A673 (cell line): ENCODE data around the gene SNX8. TPM values are rescaled to one million over a fixed set of nuclear protein-coding genes. Genes with fewer than 3 reads are reported as not detected.

Experiments used
- BruUV-seq: library from RNA; stranded (reverse); fragments of 400-500 nt; replicated peaks from 2 replicates; lab custom pipeline; 2021; lab: Mats Ljungman, UMichigan
- CTCF ChIA-PET: fragments of 300-600 bp; sonication (Branson Sonifier 250); formaldehyde crosslinking; loops from one replicate; lab custom pipeline; 2022; ENCODE audit warnings: antibody characterized with exemption; lab: Charles Lee
- POLR2A ChIA-PET: fragments of 300-600 bp; sonication (Branson Sonifier 250); formaldehyde crosslinking; loops from one replicate; lab custom pipeline; 2022; ENCODE audit warnings: antibody characterized with exemption; ENCODE audit not compliant: low non-redundant PET; lab: Charles Lee
- DNase-seq: peaks from one replicate; pipeline ENCODE4 v3.0.0-alpha.2; 2015; ENCODE audit warnings: low spot score
- H3K27ac ChIP-seq: fragments of 200-600 bp; sonication (generic); 2 replicates; pipeline ENCODE4 v1.5.1; 2016; ENCODE audit warnings: mixed run types, low read depth, mild to moderate bottlenecking, mixed read lengths, antibody characterized with exemption, low read length; ENCODE audit not compliant: poor library complexity, severe bottlenecking
- H3K27me3 ChIP-seq: fragments of 200-600 bp; sonication (generic); replicated peaks from 2 replicates; pipeline ENCODE4 v1.6.1; 2017; ENCODE audit warnings: mixed run types, low read depth, mild to moderate bottlenecking, mixed read lengths, antibody characterized with exemption, low read length; ENCODE audit not compliant: insufficient read depth, poor library complexity
- H3K36me3 ChIP-seq: fragments of 200-600 bp; sonication (generic); 2 replicates; pipeline ENCODE4 v1.6.1; 2016; ENCODE audit warnings: mixed run types, mild to moderate bottlenecking, mixed read lengths, antibody characterized with exemption, low read length; ENCODE audit not compliant: insufficient read depth, poor library complexity, severe bottlenecking
- H3K4me1 ChIP-seq: fragments of 200-600 bp; sonication (generic); 2 replicates; pipeline ENCODE4 v1.6.1; 2017; ENCODE audit warnings: mixed run types, mild to moderate bottlenecking, mixed read lengths, antibody characterized with exemption, low read length; ENCODE audit not compliant: insufficient read depth, poor library complexity, severe bottlenecking
- H3K4me3 ChIP-seq: fragments of 200-600 bp; sonication (generic); 2 replicates; pipeline ENCODE4 v1.5.1; 2016; ENCODE audit warnings: low read depth, mixed run types, mild to moderate bottlenecking, mixed read lengths, low read length; ENCODE audit not compliant: poor library complexity, severe bottlenecking
- H3K9me3 ChIP-seq: fragments of 200-600 bp; sonication (generic); 2 replicates; pipeline ENCODE4 v1.6.1; 2016; ENCODE audit warnings: mixed run types, low read depth, mild to moderate bottlenecking, mixed read lengths, antibody characterized with exemption, low read length; ENCODE audit not compliant: poor library complexity, severe bottlenecking
- EZH2 ChIP-seq: fragments of 200-600 bp; sonication (generic); IDR thresholded peaks from 2 replicates; pipeline ENCODE4 v1.6.1; 2017; ENCODE audit warnings: borderline replicate concordance, low read depth, mild to moderate bottlenecking, mixed read lengths, antibody characterized with exemption, low read length; ENCODE audit not compliant: poor library complexity, severe bottlenecking
- intact Hi-C: fragments of 100-400 bp; cut with micrococcal nuclease; formaldehyde crosslinking; loops from one replicate; pipeline ENCODE4 v1.10.0; 2022; ENCODE audit not compliant: unreplicated experiment
- total RNA-seq: library from RNA; stranded (reverse); gene quantifications from 2 replicates; pipeline ENCODE4 v1.2.3, GENCODE V29; 2021
- TF ChIP-seq, protein P1 (sequence below): fragments of 300-800, 200-600 bp; sonication (generic); conservative IDR thresholded peaks from 2 replicates; pipeline ENCODE4 v1.5.1; 2017; ENCODE audit warnings: low read depth, mild to moderate bottlenecking, antibody characterized with exemption, low read length, moderate library complexity, mixed read lengths

SNX8 gene
- total RNA-seq, 1 experiment from 2014 or later, result 42.9 TPM

DNA sequence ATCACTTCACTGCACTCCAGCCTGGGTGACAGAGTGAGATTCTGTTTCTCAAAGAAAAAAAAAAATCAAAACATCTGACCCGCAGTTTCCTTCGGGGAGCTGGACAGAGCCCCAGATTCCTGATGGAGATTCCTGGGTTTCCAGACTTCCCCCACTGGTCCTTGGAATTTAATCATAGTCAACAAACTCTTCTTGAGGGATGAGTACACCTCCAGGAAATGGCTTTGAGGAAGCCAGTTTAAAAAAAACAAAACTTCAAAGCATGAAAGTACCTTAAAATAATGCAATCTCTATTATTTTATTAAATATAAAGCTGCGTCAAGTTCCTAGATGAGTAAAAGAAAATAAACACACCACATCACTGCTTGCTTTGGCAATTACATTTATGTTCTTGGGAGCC is 80.3 kb downstream of the SNX8 start:
- no peak for DNase-seq
- no peak overlapping the region for H3K4me3 ChIP-seq
- ChIA-PET POLR2A (no interaction called here), CTCF (no interaction called here)
- H3K9me3 ChIP-seq, result no peaks in the 10 kb centered on the region
- H3K27ac ChIP-seq, result no peak overlapping the region
- no TSS peak for BruUV-seq
- no peak for TF ChIP-seq EZH2
- TF ChIP-seq, protein P1, sequence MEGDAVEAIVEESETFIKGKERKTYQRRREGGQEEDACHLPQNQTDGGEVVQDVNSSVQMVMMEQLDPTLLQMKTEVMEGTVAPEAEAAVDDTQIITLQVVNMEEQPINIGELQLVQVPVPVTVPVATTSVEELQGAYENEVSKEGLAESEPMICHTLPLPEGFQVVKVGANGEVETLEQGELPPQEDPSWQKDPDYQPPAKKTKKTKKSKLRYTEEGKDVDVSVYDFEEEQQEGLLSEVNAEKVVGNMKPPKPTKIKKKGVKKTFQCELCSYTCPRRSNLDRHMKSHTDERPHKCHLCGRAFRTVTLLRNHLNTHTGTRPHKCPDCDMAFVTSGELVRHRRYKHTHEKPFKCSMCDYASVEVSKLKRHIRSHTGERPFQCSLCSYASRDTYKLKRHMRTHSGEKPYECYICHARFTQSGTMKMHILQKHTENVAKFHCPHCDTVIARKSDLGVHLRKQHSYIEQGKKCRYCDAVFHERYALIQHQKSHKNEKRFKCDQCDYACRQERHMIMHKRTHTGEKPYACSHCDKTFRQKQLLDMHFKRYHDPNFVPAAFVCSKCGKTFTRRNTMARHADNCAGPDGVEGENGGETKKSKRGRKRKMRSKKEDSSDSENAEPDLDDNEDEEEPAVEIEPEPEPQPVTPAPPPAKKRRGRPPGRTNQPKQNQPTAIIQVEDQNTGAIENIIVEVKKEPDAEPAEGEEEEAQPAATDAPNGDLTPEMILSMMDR, result no peak
- intact Hi-C loops, result no loop called here
- peaks cover 4% of the 10 kb centered on the region for H3K4me1 ChIP-seq
- peaks cover 52% of the 10 kb centered on the region for H3K36me3 ChIP-seq
- H3K27me3 ChIP-seq, result no peaks in the 10 kb centered on the region

DNA sequence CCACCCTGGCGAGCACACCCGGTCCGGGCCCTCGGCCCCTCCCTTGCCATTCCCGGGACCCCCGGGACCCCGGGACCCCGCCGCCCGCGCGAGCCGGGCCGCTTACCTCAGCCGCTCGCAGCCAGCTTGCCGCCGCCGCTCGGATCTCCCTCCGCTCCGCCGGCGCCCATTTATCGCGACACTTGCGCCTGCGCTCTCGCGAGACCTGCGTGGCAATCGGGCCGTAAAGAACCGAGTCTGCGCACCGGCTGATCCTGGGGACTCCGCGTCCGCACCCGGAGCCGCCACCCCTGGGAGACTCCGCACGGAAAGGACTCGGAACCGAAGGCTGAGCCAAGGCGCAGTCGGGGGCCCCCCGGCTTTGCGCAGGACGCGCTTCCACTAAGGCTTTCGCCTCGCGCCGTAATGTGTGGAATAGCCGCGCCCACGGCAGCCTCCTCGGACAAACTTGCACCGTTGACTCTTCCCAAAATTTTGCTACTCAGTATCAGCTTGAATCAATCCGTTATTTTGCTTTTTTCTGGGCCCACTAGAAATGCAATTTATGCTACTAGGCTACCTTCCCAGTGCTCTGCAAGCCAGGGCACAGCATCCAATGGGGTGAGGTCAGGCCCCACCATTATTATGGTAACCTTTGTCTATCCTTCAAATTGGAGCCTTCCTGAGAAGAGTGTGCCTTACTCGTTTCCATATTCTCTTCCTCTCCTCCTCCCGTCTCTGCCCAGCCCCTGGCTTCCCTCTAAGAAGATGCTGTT is 81.3 kb downstream of the SNX8 start, which contains the start of gene MAD1L1:
Gene MAD1L1 (minus strand): TSS at position 180 of the 755 bp plus-strand sequence. CDS start 2,812 bp downstream, outside the sequence.
- Histone ChIP-seq H3K4me1 (peaks cover 4% of the 10 kb centered on the region), H3K36me3 (peaks cover 46% of the 10 kb centered on the region), H3K27me3 (no peaks in the 10 kb centered on the region), H3K9me3 (no peaks in the 10 kb centered on the region), H3K27ac (peak within 1 kb of the TSS; percentile 89), H3K4me3 (peak within 1 kb of the TSS; percentile 97)
- ChIA-PET CTCF (interaction anchor here (0.6 kb wide), 1 partner anchor 16 kb away, joined by 4 read pairs; no protein-coding TSS in a partner anchor), POLR2A (no interaction called here)
- intact Hi-C loops, result no loop called here
- TF ChIP-seq EZH2, result no peak
- peak; percentile 95 for DNase-seq
- BruUV-seq, result no TSS peak

DNA sequence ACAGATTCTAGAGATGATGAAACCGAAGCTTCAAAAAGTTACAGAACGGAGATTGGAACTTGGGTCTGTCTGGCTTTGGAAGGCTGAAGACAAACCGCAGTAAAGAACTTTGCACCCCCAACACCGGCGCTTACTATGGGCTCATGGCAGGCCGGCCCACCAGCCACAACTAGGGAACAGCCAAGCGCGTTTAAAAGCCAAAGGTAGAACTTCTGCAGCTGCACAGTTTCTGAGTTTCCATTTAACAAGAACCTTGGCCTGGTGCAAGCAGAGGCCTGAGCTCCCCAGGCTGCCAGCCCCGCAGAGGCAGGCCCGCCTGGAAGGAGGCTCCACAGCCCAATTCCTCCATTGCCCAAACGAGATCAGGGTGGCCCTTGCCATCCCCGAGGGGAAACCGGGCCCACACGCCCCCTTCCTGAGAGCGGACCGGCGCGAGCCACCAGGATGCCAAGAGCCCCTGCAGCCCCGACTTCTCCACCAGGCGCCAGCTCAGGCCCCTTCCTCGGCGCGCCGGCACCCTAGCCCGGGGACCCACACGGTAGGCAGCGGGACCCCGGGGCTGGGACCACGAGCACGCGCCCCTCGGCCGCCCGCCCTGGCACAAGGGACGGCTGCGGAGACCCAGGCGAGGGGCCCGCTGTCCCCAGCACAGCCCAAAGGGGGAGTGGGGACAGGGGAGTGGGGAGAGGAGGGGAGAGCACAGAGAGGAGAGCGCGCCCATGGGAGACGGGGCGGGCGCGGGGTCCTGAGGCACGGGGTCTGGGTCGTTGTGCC is 82.1 kb downstream of the SNX8 start:
- Histone ChIP-seq H3K4me3 (peak overlapping the region; percentile 97), H3K36me3 (peaks cover 40% of the 10 kb centered on the region), H3K27me3 (no peaks in the 10 kb centered on the region), H3K9me3 (no peaks in the 10 kb centered on the region), H3K4me1 (peaks cover 4% of the 10 kb centered on the region), H3K27ac (peak overlapping the region; percentile 89)
- peak; percentile 31 for DNase-seq
- no TSS peak for BruUV-seq
- ChIA-PET CTCF (interaction anchor here (0.6 kb wide), 1 partner anchor 16 kb away, joined by 4 read pairs; no protein-coding TSS in a partner anchor), POLR2A (no interaction called here)
- intact Hi-C loops, result no loop called here
- TF ChIP-seq, protein P1, result no peak
- no peak for TF ChIP-seq EZH2
